Loucy (cell line): ENCODE measurements around the gene PIWIL1.

ENCODE experiments used
- CTCF ChIP-seq: fragments of 200-600 bp; sonication (generic); conservative IDR thresholded peaks from 2 replicates; pipeline ENCODE4 v1.5.1; 2014; ENCODE audit warnings: mild to moderate bottlenecking, antibody characterized with exemption, low read length
- EZH2phosphoT487 ChIP-seq: fragments of 200-600 bp; IDR thresholded peaks from 2 replicates; pipeline ENCODE4 v1.6.1; 2018; ENCODE audit warnings: antibody characterized with exemption, mild to moderate bottlenecking, moderate library complexity, borderline replicate concordance

DNA sequence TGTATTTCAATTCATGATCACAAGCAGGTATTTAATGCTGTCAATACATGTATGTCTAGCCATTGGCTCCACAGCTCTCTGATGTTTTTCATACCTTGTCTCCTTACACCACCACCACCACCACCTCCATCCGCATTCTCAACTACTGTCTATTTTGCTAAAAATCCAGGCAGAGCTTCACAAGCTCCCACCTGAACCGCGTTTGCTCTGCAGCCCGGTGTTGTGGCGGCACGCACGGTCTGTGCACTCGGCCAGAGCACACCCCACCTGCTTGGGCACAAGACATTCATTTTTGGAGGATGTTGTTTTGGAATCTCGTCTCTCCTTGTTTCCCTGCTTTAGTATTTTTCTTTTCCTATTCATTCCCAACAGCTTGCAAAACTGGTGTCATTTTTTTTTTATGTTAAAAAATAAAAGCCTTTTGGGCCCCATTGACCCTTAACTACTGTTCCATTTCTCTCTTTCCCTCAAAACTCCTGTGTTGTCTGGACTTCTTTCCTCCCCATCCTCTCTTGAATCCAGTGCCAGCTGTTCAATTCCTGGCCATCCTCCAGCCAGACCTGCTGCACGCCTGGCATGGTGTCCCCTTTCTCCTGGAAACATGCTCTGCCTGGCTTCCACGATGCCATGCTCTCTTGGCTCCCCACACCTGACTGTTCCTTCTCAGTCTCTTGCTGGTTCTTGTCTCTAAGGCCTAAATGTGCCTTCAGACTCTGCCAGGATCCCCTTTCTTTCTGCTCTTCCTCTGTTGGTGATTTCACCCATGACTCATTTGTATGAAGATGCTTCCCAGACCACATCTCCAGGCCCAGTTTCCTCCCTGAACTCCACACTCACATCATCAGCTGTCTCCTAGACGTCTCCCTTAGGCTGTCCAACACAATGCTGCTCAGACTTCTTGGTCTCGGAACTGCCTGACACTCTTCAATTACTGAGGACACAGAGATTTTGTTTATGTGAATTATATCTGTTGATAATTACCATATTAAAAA, 37.9 kb downstream of the PIWIL1 start:
- TF ChIP-seq CTCF: no peak
- no peak for TF ChIP-seq EZH2phosphoT487
